WTC11 (cell line): ENCODE results near the gene SDHB. TPM values are rescaled to one million over a fixed set of nuclear protein-coding genes. Genes with fewer than 3 reads are reported as not detected.
A peak's percentile ranks its signal among the peaks of the same experiment; 100 is the strongest.

Source experiments
- ATF1 ChIP-seq: sonication (generic); formaldehyde crosslinking; IDR thresholded peaks from 2 replicates; pipeline ENCODE4 v1.8.1; 2023; ENCODE audit warnings: mild to moderate bottlenecking, moderate library complexity, missing genetic modification reagents
- CBFB ChIP-seq: sonication (generic); formaldehyde crosslinking; IDR thresholded peaks from 2 replicates; pipeline ENCODE4 v1.8.1; 2022; ENCODE audit warnings: mild to moderate bottlenecking, low read depth, missing genetic modification reagents
- CREB1 ChIP-seq: sonication (generic); formaldehyde crosslinking; IDR thresholded peaks from 2 replicates; pipeline ENCODE4 v1.8.0; 2023; ENCODE audit warnings: mild to moderate bottlenecking, missing genetic modification reagents
- E2F5 ChIP-seq: sonication (generic); formaldehyde crosslinking; IDR thresholded peaks from 2 replicates; pipeline ENCODE4 v1.8.1; 2022; ENCODE audit warnings: mild to moderate bottlenecking, moderate library complexity, missing genetic modification reagents
- ELF4 ChIP-seq: sonication (generic); formaldehyde crosslinking; IDR thresholded peaks from 2 replicates; pipeline ENCODE4 v1.8.1; 2022; ENCODE audit warnings: low read depth, mild to moderate bottlenecking, moderate library complexity, missing genetic modification reagents
- EMX1 ChIP-seq: fragments of 250-450 bp; sonication (Bioruptor Pico); IDR thresholded peaks from 2 replicates; pipeline ENCODE4 v1.8.0; 2021; ENCODE audit warnings: mild to moderate bottlenecking
- FOXJ3 ChIP-seq: sonication (generic); formaldehyde crosslinking; IDR thresholded peaks from 2 replicates; pipeline ENCODE4 v1.9.0; 2021; ENCODE audit warnings: missing genetic modification reagents, mild to moderate bottlenecking, borderline replicate concordance
- FOXK1 ChIP-seq: sonication (generic); formaldehyde crosslinking; IDR thresholded peaks from 2 replicates; pipeline ENCODE4 v1.8.0; 2022; ENCODE audit warnings: mild to moderate bottlenecking, moderate library complexity, missing genetic modification reagents
- FOXP1 ChIP-seq: sonication (generic); formaldehyde crosslinking; IDR thresholded peaks from 2 replicates; pipeline ENCODE4 v1.8.0; 2022; ENCODE audit warnings: missing genetic modification reagents, mild to moderate bottlenecking, moderate library complexity, borderline replicate concordance
- HMGXB4 ChIP-seq: sonication (generic); formaldehyde crosslinking; IDR thresholded peaks from 2 replicates; pipeline ENCODE4 v1.8.1; 2023; ENCODE audit warnings: mild to moderate bottlenecking, moderate library complexity, missing genetic modification reagents
- IRF2 ChIP-seq: sonication (generic); formaldehyde crosslinking; IDR thresholded peaks from 2 replicates; pipeline ENCODE4 v1.8.0; 2022; ENCODE audit warnings: low read depth, missing genetic modification reagents, borderline replicate concordance
- JAZF1 ChIP-seq: fragments of 250-450 bp; sonication (Bioruptor Pico); IDR thresholded peaks from 2 replicates; pipeline ENCODE4 v1.9.0; 2021; ENCODE audit warnings: moderate library complexity, mild to moderate bottlenecking, inconsistent platforms
- JUN ChIP-seq: sonication (generic); formaldehyde crosslinking; IDR thresholded peaks from 2 replicates; pipeline ENCODE4 v1.8.0; 2023; ENCODE audit warnings: mild to moderate bottlenecking, missing genetic modification reagents
- MXD4 ChIP-seq: fragments of 250-450 bp; sonication (Bioruptor Pico); IDR thresholded peaks from 2 replicates; pipeline ENCODE4 v1.8.0; 2021; ENCODE audit warnings: mild to moderate bottlenecking, moderate library complexity, borderline replicate concordance
- MYBL2 ChIP-seq: sonication (generic); formaldehyde crosslinking; IDR thresholded peaks from 2 replicates; pipeline ENCODE4 v1.8.1; 2023; ENCODE audit warnings: mild to moderate bottlenecking, moderate library complexity, missing genetic modification reagents
- NFE2L1 ChIP-seq: sonication (generic); formaldehyde crosslinking; IDR thresholded peaks from 2 replicates; pipeline ENCODE4 v1.8.1; 2023; ENCODE audit warnings: missing genetic modification reagents
- NFYB ChIP-seq: sonication (generic); formaldehyde crosslinking; conservative IDR thresholded peaks from 2 replicates; pipeline ENCODE4 v1.8.0; 2022; ENCODE audit warnings: low read depth, missing genetic modification reagents
- PRRX2 ChIP-seq: fragments of 250-450 bp; sonication (Bioruptor Pico); IDR thresholded peaks from 2 replicates; pipeline ENCODE4 v1.8.0; 2021; ENCODE audit warnings: mild to moderate bottlenecking
- RORB ChIP-seq: fragments of 250-450 bp; sonication (Bioruptor Pico); IDR thresholded peaks from 2 replicates; pipeline ENCODE4 v1.9.0; 2021; ENCODE audit warnings: mild to moderate bottlenecking
- ZMAT4 ChIP-seq: fragments of 250-450 bp; sonication (Bioruptor Pico); IDR thresholded peaks from 2 replicates; pipeline ENCODE4 v1.9.0; 2021; ENCODE audit warnings: mild to moderate bottlenecking
- ZNF121 ChIP-seq: sonication (generic); formaldehyde crosslinking; IDR thresholded peaks from 2 replicates; pipeline ENCODE4 v1.8.0; 2023; ENCODE audit warnings: missing genetic modification reagents
- ZNF263 ChIP-seq: sonication (generic); formaldehyde crosslinking; IDR thresholded peaks from 2 replicates; pipeline ENCODE4 v1.8.1; 2022; ENCODE audit warnings: low read depth, mild to moderate bottlenecking, moderate library complexity, missing genetic modification reagents
- ZNF317 ChIP-seq: sonication (generic); formaldehyde crosslinking; IDR thresholded peaks from 2 replicates; pipeline ENCODE4 v1.8.1; 2023; ENCODE audit warnings: low read depth, mild to moderate bottlenecking, moderate library complexity, missing genetic modification reagents, borderline replicate concordance
- ZNF396 ChIP-seq: fragments of 250-450 bp; sonication (Bioruptor Pico); IDR thresholded peaks from 2 replicates; pipeline ENCODE4 v1.8.0; 2021; ENCODE audit warnings: mild to moderate bottlenecking, moderate library complexity, borderline replicate concordance
- ZNF416 ChIP-seq: fragments of 250-450 bp; sonication (Bioruptor Pico); IDR thresholded peaks from 2 replicates; pipeline ENCODE4 v1.9.0; 2021; ENCODE audit warnings: mild to moderate bottlenecking, inconsistent platforms
- ZNF425 ChIP-seq: fragments of 250-450 bp; sonication (Bioruptor Pico); conservative IDR thresholded peaks from 2 replicates; pipeline ENCODE4 v1.9.0; 2021; ENCODE audit warnings: mild to moderate bottlenecking
- total RNA-seq: library from RNA; stranded (reverse); gene quantifications from 3 replicates; pipeline ENCODE4 v1.2.3, GENCODE V29; 2021
- TF ChIP-seq, protein P1 (sequence below): sonication (generic); formaldehyde crosslinking; IDR thresholded peaks from 2 replicates; pipeline ENCODE4 v1.8.1; 2023; ENCODE audit warnings: mild to moderate bottlenecking, missing genetic modification reagents
- TF ChIP-seq, protein P2 (sequence below): sonication (generic); formaldehyde crosslinking; IDR thresholded peaks from 2 replicates; pipeline ENCODE4 v1.8.1; 2023; ENCODE audit warnings: mild to moderate bottlenecking, missing genetic modification reagents

SDHB gene
- total RNA-seq, 1 experiment from 2014 or later = 89.5 TPM

DNA sequence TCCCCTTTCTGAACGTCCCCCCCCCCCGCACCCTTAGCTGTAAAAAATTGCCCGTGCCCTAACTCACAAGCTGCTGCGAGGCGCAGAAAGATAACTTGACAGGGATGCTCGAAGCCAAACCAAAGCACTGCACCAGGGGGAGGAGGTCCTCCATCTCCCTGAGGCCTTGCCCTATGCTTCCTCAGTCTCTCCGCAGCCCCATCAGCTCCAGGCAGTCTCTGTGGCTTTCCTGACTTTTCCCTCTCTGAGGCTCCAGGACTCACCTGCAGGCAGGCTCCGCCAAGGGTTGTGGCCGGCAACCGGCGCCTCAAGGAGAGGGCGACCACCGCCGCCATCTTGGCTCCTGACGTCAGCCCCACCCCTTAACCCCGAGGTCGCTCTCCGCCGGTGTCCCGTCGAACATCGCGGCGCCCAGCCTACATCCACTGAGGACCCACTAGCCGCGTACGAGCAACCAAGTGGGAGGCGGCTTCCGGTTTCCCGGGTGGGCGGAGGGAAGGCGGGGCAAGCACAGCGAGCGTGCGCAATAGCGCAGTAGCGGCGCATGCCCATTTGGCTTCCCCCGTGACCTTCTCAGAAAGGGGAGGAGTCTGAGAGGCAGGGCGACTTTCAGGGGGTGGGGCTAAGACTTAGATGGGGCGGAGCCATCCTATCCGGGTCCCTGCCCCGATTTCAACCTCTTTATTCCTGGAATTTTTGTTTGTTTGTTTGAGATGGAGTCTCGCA lies at the start of gene SDHB (continued):
- TF ChIP-seq, protein P1, sequence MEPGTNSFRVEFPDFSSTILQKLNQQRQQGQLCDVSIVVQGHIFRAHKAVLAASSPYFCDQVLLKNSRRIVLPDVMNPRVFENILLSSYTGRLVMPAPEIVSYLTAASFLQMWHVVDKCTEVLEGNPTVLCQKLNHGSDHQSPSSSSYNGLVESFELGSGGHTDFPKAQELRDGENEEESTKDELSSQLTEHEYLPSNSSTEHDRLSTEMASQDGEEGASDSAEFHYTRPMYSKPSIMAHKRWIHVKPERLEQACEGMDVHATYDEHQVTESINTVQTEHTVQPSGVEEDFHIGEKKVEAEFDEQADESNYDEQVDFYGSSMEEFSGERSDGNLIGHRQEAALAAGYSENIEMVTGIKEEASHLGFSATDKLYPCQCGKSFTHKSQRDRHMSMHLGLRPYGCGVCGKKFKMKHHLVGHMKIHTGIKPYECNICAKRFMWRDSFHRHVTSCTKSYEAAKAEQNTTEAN (CRISPR knock-in tag) = no peak
- TF ChIP-seq ELF4 (CRISPR knock-in tag) (no peak), FOXK1 (CRISPR knock-in tag) (no peak; the same call in 1 of the 2 replicates), MXD4 (CRISPR knock-in tag) (no peak), ZNF121 (CRISPR knock-in tag) (no peak), CREB1 (CRISPR knock-in tag) (no peak), RORB (no peak), HMGXB4 (CRISPR knock-in tag) (0 out of 2 replicates have a peak, but pooled peaks have one; percentile 44), JUN (CRISPR knock-in tag) (no peak), ZNF396 (CRISPR knock-in tag) (no peak), ZNF263 (no peak), EMX1 (CRISPR knock-in tag) (no peak), ZNF317 (CRISPR knock-in tag) (no peak), ATF1 (CRISPR knock-in tag) (no peak), JAZF1 (no peak), FOXJ3 (CRISPR knock-in tag) (no peak), ZNF416 (CRISPR knock-in tag) (no peak), IRF2 (CRISPR knock-in tag) (no peak), ZMAT4 (CRISPR knock-in tag) (no peak), PRRX2 (CRISPR knock-in tag) (no peak), ZNF425 (CRISPR knock-in tag) (no peak), FOXP1 (CRISPR knock-in tag) (no peak), E2F5 (CRISPR knock-in tag) (no peak; the same call in 1 of the 2 replicates), NFYB (CRISPR knock-in tag) (no peak), CBFB (CRISPR knock-in tag) (no peak), NFE2L1 (no peak), MYBL2 (CRISPR knock-in tag) (no peak)
- TF ChIP-seq, protein P2, sequence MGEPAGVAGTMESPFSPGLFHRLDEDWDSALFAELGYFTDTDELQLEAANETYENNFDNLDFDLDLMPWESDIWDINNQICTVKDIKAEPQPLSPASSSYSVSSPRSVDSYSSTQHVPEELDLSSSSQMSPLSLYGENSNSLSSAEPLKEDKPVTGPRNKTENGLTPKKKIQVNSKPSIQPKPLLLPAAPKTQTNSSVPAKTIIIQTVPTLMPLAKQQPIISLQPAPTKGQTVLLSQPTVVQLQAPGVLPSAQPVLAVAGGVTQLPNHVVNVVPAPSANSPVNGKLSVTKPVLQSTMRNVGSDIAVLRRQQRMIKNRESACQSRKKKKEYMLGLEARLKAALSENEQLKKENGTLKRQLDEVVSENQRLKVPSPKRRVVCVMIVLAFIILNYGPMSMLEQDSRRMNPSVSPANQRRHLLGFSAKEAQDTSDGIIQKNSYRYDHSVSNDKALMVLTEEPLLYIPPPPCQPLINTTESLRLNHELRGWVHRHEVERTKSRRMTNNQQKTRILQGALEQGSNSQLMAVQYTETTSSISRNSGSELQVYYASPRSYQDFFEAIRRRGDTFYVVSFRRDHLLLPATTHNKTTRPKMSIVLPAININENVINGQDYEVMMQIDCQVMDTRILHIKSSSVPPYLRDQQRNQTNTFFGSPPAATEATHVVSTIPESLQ (CRISPR knock-in tag) = no peak
